Femur (tissue), 1 donor: ENCODE data around the gene PPHLN1.
"Not testable (repeated sequence)": the region's sequence is repeated elsewhere in the genome, so short reads cannot be mapped to it uniquely, and the experiment has no call there.

Experiments
- DNase-seq: peaks from one replicate; pipeline ENCODE4 v3.0.0-alpha.2; 2017

The PPHLN1 gene

DNA sequence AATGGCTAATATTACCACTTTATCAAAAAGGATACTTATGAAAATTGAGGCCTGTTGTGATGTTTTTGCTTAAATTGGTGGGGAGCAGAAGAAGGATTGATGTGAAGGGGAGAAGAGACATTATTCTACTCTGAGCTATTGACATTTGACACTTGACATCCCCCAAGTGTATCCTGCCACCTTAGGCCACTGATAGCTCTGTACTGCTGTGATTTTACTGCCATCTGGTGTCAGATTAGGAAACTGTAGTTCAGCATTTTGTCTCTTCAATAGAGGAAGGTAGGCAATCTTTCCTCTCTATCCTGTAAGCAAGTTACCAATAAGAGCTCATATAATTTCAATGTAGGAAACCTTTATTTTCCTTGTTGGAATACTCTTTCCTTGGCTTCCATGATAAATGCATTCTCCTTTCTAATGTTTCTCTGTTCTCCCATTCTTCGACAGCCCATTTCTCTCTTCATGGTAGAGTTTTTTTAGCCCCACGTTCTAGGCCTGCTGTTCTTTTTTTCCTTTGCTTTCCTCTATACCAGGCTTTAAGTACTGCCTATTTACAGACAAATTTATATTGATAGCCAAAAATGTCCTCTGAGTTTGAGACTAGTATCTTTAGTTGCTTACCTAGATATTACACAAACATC is 46.3 kb downstream of the PPHLN1 start:
- DNase-seq: no peak

DNA sequence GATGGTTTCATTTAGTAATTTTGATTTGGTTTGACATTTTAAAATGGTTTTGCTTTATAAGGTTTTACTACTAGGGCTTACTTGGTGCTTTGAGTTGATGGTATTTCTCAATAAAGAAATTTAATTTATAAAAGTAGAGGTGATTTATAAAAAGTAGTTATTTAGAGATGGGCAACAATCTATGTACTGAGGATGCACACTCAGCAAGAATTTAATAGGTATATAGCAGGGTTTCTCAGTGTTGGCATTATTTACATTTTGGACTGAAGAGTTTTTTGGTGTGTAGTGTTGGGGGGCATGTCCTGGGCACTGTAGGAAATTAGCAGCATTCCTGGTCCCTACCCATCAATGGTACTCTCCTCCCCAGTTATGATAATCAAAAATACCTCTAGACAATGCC is 47.7 kb downstream of the PPHLN1 start:
- no peak for DNase-seq

GRCh38 chr12:42380733-42381132 is 54.8 kb downstream of the PPHLN1 start:
- no peak for DNase-seq

DNA sequence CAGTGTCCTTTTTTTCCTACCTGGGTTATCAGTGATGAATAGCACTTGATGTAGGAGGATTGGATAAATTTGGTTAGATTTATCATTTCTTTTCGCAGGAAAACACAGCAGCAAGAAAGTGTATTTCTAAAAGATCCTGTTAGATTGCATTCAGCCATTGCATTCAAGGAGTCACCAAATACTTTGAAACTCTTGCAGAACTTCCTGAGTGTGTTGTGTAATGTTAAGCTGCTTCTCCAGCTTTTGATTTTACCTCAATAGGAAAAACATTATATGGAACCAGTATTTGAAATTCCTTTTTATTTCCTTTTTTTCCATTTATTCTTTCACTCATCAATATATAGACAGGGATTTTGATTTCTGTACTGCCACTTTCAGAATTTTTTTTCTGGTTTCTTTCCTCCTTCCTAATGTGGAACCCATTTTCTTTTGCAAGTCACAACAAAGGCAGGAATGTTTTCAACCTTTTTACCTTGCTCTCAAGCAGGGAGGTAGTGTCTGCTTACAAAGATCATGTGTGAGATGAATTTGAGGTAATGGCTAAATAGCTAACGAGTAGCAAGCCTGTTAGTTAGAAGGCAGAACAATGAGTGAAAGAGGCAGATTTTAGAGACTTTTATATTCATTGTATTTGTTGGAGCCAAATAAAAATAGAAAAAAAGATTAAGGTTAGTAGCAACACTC is 56.2 kb downstream of the PPHLN1 start:
- no peak for DNase-seq

DNA sequence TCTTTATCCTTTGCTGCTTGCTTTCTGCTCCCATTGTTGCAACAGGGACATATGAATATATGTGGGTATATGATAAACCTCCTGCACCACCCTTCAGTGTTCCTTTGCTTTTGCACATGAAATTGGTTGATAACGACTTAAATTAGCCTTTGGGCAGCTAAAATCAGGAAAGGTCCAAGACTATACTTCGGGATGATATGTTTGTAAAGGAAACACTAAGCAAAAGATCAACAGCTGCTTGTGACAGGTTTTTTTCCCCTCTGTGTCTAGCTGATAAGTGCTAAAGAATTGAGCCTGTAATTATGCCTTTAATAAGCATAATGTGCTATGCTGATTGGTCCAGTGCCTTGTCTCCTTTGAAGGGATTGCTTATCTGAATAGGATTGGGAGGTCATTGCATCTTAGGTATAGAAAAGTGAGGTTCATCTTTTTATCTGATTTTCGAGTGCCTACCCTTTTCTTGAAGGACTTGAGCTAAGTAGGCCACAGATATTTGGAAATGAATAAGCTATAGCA is 59.4 kb downstream of the PPHLN1 start:
- no peak for DNase-seq

DNA sequence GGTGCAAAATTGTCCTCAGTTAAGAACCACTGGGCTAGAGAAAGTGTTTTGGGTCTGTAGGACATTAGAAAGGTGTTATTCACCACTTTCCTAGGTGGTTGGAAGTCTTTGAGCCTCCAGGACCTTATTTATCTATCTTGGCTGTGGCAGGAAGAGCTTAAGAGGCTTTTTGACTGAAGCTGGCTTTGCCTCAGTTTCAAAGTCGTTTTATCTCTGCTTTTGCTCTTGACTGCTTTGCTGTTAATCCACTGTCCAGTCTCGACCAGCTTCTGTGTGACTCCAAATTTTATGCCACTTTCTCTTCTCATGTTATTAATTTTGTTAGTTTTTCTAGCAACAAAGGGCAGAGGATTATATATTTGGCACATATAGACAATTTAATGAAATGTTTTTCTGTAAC is 60.3 kb downstream of the PPHLN1 start:
- DNase-seq: no peak

DNA sequence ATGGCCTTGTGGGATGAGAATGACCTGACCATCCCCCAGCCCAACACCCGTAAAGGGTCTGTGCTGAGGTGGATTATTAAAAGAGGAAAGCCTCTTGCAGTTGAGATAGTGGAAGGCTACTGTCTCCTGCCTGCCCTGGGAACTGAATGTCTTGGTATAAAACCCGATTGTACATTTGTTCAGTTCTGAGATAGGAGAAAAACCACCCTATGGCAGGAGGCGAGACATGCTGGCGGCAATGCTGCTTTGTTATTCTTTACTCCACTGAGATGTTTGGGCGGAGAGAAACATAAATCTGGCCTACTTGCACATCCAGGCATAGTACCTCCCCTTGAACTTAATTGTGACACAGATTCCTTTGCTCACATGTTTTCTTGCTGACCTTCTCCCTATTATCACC is 62.1 kb downstream of the PPHLN1 start:
- DNase-seq: not testable (repeated sequence)

DNA sequence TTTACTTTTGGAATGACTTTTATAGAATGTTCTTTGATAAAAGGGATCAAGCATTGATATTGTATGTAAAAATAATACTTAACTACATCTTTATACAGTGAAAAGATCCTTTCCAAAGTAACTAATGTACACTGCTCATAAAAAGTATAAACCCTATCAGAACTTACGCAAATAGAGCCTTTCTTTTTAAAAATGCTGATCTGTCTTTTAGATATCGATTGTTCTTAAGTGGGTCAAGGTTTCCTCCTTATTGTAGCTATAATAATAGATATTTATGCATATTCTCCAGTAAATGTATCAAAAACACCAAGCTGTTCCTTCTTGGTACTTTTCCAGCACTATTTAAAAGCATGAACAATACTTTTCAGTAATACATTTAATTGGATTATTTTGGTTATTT is 68.5 kb downstream of the PPHLN1 start:
- no peak for DNase-seq

DNA sequence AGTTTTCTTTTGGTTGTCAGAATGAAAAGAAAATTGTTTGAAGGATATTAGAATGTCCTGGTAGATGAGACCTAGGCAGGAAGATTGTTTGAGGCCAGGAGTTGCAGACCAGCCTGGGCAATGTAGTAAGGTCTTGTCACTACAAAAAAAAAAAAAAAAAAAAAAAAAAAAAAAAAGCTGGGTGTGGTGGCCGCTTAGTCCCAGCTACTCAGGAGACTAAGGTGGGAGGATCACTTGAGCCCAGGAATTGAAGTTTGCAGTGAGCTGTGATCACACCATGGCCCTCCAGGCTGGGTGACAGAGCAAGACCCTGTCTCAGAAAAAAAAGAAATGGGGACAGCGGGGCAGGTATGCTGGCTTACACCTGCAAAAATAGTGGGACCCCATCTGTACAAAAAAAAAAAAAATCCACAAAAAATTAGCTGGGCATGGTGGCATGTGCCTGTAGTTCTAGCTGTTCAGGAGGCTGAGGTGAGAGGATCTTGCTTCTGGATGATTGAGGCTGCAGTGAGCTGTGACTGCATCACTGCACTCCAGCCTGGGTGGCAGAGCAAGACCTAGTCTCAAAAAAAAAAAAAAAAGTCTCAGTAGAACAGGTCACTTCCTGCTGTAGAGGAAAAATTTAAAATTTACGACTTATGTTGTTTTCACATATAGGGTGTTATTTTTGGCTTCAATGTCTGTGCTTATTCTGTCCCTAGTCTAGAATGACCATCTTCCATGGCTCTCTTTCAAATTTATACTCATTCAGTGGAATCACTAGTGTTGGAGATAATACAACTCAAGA is 70.7 kb downstream of the PPHLN1 start:
- DNase-seq: no peak

DNA sequence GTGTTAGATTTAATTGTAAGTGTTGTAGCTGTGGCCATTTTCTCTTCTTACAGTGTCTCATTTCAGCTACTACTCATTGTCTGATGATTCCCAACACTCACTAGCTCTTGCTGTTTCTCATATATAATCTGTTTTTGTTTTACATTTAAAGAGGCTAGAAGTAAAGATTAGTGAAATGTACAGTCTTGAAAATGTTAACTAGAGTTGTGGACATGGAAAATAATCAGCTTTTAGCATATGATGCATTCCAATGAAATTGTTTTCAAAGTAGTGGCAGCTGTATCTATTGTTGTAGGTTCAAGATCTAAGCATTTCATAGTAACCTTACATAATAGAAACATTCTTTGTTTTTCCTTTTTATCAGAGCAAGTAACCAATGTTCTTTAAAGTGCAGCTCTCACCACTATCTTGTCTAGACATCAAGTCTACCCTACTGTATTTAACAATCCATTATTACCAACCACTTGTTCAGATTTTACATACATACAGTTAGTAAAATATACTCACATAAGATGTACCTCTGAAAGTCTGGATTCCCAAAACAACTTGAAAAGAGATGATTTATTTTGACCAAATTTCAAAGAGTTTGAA is 76.9 kb downstream of the PPHLN1 start:
- DNase-seq: no peak

- no peak for DNase-seq
Measured at GRCh38 chr12:42407306-42407705, 81.3 kb downstream of the PPHLN1 start.

GRCh38 chr12:42409471-42409870 is 83.5 kb downstream of the PPHLN1 start:
- no peak for DNase-seq

GRCh38 chr12:42410340-42410739 is 84.4 kb downstream of the PPHLN1 start:
- DNase-seq: no peak

- DNase-seq: no peak
Measured at GRCh38 chr12:42420395-42420794, 94.4 kb downstream of the PPHLN1 start.

DNA sequence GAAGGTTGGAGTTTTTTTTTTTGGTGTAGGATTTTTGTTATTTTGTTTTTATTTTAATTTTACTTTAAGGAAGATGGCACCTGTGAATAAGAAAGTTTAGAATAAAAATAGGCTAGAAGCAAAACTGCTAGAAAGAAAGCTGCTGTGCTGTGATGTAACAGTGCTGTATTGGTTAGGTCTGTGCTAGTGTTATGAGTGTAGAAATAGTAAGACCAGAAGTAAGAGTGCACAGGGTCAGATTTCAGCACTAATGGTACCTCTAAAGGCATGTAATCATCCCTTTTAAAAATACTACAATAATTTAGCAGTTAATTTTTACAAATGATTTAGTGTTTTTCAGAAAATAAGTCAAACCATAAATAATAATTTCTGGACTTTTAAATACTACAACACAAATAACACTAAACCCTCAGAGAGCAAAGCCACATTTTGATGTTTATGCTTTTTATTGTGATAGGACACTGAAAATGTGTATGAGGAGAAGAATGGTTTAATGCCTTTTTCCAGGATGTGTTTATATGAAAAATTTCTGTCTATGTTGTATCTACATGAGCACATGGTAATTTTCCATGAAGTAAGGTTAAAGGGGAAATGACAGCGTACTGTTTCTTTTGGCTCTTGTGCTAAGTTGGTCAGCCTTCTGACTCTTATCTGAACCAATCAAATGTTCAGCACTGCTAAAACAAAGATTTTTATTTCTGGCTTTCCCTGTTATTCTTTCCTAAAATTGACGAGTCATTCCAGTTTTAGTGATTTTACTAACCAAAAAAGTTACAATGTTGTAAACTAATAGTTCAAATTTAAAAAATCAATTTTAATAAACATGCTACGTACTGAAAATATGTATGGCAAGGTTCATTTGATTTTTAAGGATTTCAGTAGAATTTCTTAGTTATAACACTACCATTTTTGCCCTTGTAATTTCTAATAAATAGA is 96.1 kb downstream of the PPHLN1 start:
- DNase-seq: no peak

GRCh38 chr12:42422785-42423184 is 96.8 kb downstream of the PPHLN1 start:
- DNase-seq: no peak

GRCh38 chr12:42426746-42427145 is 100.8 kb downstream of the PPHLN1 start:
- no peak for DNase-seq

- DNase-seq: no peak
Measured at GRCh38 chr12:42428850-42429249, 102.9 kb downstream of the PPHLN1 start.

DNA sequence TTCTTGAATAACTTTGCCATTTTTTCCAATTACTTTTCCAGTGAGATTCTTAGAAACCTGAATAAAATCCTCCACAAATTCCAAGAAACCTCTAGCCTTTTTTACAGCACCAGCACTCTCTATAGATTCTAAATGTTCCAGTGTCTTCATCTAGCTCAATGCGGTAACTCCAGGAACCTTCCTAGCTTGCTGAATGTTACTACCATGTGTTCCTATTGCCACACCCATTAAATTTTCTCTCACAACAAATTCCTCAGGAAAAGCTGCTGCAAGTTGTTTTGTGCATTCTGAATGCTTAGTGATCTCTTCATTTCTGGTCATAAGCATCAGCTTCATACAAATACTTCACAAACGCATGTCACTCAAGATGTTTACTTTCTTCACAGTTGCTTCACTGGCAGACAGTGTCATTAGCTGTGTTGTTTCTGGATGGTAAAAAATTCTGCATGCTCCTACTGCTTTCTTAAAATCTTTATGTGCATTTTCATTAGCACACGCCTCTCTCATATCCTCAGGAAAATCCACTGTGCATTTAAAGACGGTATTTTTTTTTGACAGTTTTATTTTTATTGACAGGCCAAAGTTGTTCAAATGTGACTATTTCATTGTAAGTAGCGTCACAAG is 106.7 kb downstream of the PPHLN1 start:
- DNase-seq: no peak

DNA sequence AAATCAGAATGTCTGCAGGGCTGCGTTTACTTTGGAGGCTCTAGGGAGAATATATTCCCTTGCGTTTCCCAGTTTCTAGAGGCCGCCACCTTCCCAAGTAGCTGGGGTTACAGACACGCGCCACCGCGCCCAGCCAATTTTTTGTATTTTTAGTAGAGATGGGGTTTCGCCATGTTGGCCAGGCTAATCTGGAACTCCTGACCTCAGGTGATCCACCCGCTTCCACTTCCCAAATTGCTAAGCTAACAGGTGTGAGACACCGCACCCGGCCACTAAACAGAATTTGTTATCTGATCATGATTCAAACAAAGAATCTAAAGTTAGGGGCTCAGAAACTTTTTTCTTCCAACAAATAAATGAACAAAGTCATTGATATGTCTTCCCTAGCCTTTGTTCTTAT is 114.6 kb downstream of the PPHLN1 start:
- DNase-seq: no peak

GRCh38 chr12:42442311-42442759 is 116.4 kb downstream of the PPHLN1 start:
- DNase-seq: no peak

DNA sequence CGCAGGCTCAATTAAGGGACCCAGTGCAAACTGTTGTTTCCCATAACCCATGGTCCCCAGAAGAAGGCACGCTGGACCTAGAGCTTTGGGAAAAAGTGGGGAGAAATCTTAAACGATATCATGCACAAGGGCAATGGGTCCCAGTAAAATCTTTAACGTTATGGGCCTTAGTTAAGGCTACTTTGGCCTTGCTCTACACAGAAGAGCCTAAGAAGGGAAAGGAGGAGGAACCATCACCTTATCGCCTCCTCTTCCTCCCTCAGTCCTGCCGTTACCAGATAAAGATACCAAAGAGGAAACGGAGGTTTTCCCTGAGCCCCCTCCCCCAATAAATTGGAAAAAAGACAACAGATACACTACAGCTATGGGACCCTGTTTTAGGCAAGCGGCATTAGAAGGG is 116.9 kb downstream of the PPHLN1 start:
- no peak for DNase-seq
